ENCODE measurements around the gene RAPGEF6. TPM values are rescaled to one million over a fixed set of nuclear protein-coding genes. Genes with fewer than 3 reads are reported as not detected.

RAPGEF6 gene
- total and polyA plus RNA-seq, 9 of the 15 experiments (the other 6 are each of a cell fraction or from before 2014, with no cell fraction given): 2.7 to 23.4 (median 12.7) TPM

DNA sequence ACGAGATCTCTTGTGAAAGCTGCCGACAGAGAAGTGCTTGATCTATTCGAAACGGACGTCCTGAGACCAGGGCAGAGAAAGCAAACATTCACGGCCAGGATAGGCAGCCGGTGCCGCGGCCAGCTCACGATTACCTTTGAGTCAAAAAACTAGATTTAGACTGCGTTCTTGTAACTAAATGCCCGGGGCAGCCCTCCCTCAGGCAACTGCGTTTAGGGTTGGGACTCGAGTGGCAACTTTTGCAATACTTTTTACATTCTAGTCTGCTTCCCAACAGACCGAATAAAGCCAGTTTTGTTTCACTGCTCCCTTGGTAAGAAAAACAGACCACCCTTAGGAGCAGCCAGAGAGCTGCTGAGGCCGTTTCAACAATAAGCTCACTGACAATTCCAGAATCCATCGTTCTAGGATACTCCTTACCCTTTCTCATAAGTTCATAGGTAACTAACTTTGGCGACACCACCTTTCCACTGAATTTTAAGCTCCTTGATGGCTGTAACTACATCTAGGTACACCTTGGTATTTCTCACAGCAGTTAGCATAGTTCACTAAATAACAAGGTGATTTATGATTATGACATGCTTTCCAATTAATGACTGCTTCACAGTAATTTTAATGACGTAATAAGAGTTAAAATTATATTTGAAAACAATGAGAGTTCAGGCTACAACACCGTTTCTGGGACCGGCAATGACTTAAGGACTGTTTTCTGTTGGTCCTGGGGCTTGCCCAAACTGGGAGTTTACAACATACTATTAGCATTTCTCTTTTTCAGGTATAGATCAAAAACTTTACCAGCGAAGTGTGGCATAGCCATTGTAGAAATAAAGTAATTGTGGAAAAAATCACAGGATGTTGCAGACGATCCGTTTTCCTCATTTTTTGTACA is 899 bp upstream of the RAPGEF6 start (continued):
- no peak for TF ChIP-seq ETS2 (tag; IDR thresholded peaks at IDR 0.05; ENCODE audit: borderline replicate concordance, poor library complexity, severe bottlenecking)
- TF ChIP-seq GTF2E2 (tag; IDR thresholded peaks at IDR 0.05): peak; percentile 57; the same call in 1 of the 2 replicates
- no peak for TF ChIP-seq ZBED1 (IDR thresholded peaks at IDR 0.05)
- TF ChIP-seq ESRRA (IDR thresholded peaks at IDR 0.05; ENCODE audit: borderline replicate concordance, low read depth): no peak
- peak; percentile 51 to 66; a peak in 2 of 4 replicates for TF ChIP-seq MLLT1 (IDR thresholded peaks at IDR 0.05)
- TF ChIP-seq MAX (CRISPR knock-in tag; IDR thresholded peaks at IDR 0.05): no peak
- TF ChIP-seq MEIS2 (IDR thresholded peaks at IDR 0.05; ENCODE audit: partially characterized antibody): peak; percentile 58
- peak; percentile 46; the same call in 1 of the 2 replicates for TF ChIP-seq BACH1 (tag; IDR thresholded peaks at IDR 0.05)
- TF ChIP-seq PYGO2 (tag; IDR thresholded peaks at IDR 0.05): no peak
- no peak for TF ChIP-seq ZNF436 (CRISPR knock-in tag; IDR thresholded peaks at IDR 0.05)
- peak; percentile 41; the same call in 1 of the 2 replicates for TF ChIP-seq ZNF23 (CRISPR knock-in tag; IDR thresholded peaks at IDR 0.05)
- no peak for TF ChIP-seq ZBTB12 (CRISPR knock-in tag; IDR thresholded peaks at IDR 0.05)
- TF ChIP-seq NCOR1 (IDR thresholded peaks at IDR 0.05): 0 out of 2 replicates have a peak, but pooled peaks have one; percentile 28
- TF ChIP-seq, protein P1, sequence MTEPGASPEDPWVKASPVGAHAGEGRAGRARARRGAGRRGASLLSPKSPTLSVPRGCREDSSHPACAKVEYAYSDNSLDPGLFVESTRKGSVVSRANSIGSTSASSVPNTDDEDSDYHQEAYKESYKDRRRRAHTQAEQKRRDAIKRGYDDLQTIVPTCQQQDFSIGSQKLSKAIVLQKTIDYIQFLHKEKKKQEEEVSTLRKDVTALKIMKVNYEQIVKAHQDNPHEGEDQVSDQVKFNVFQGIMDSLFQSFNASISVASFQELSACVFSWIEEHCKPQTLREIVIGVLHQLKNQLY (CRISPR knock-in tag; conservative IDR thresholded peaks at IDR 0.05): 0 out of 4 replicates have a peak, but pooled peaks of 1 of the 2 experiments have one; percentile 9
- no peak for TF ChIP-seq RBBP5 (IDR thresholded peaks at IDR 0.05; ENCODE audit: borderline replicate concordance, insufficient read depth, low read length, poor library complexity, severe bottlenecking)
- no peak for TF ChIP-seq SRSF3 (IDR thresholded peaks at IDR 0.05; ENCODE audit: insufficient read depth, low read length)
- peak; percentile 82; the same call in 1 of the 2 replicates for TF ChIP-seq HMGXB4 (CRISPR knock-in tag; IDR thresholded peaks at IDR 0.05)
- 0 out of 2 replicates have a peak, but pooled peaks have one; percentile 4 for TF ChIP-seq FOXP1 (CRISPR knock-in tag; IDR thresholded peaks at IDR 0.05)

All from K562 (cell line).